ENCODE results near the gene REC8.

Gene REC8

DNA sequence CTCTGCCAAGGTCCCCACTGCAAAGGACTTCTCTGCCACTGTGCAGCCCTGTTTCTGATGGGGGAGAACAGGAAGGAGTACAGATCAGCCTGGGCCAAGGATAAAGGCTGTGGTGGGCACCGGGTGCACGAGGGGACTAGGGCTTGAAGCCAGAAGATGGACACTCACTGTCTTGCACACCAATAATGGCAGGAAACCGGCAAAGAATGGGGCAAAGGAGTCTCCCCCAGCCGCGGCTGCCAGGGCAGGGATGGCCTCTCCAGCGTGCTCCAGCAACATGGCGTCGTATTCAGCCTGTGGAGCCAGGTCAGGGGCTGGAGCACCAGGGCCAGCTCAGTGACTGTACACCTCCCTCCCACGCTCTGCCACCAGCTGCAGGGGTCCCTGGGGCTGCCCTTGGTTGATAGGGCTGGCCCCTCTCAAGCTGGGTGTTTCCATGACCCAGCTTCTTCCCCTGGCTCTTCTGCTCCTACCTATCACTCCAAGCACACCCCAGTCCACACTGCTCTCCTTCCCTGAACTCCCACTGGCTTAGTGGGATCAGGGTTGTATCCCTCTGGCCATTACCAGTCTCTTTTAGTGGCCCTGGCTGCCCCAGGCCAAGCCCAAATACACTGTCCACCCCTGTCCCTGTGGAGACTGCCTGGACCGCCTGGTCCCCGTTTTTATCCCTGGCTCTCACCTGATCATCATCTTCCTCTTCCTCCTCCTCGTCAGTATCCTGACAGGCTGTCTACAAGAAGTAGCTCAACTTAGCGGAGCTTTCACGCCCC lies 10.4 kb downstream of the REC8 start:
- Histone ChIP-seq H3K4me3 (no peak overlapping the region), H3K9me3 (no peaks in the 10 kb centered on the region), H3K36me3 (peaks cover 47 to 99% (median 78%) of the 10 kb centered on the region in 3 donors), H3K27ac (no peak overlapping the region), H3K27me3 (no peaks in the 10 kb centered on the region), H3K4me1 (peaks cover 0 to 4% (median under 1%) of the 10 kb centered on the region in 4 donors)
- intact Hi-C loops (cut with DNase I; ENCODE audit: low total_unique reads) = no loop called here
- no peak for TF ChIP-seq CTCF (IDR thresholded peaks at IDR 0.05)
- no peak for DNase-seq

- no peaks in the 10 kb centered on the region for H3K9me3 ChIP-seq
- no peak overlapping the region for H3K27ac ChIP-seq
- H3K4me3 ChIP-seq = no peak overlapping the region
- DNase-seq = no peak
- no peak for TF ChIP-seq CTCF (IDR thresholded peaks at IDR 0.05)
- no peaks in the 10 kb centered on the region for H3K27me3 ChIP-seq
- intact Hi-C loops (cut with DNase I; ENCODE audit: low total_unique reads) = no loop called here
- H3K36me3 ChIP-seq = peaks cover 47 to 91% (median 78%) of the 10 kb centered on the region in 3 donors
- peaks cover 0 to 11% (median 8%) of the 10 kb centered on the region in 4 donors for H3K4me1 ChIP-seq
These were observed 11.2 kb downstream of the REC8 start for GRCh38 chr14:24183014-24183481.

GRCh38 chr14:24184104-24184970 lies 12.5 kb downstream of the REC8 start:
- TF ChIP-seq CTCF (IDR thresholded peaks at IDR 0.05) = no peak
- intact Hi-C loops (cut with DNase I; ENCODE audit: low total_unique reads) = no loop called here
- Histone ChIP-seq H3K36me3 (peaks cover 47 to 79% (median 71%) of the 10 kb centered on the region in 3 donors), H3K27me3 (no peaks in the 10 kb centered on the region), H3K4me1 (peaks cover 0 to 20% (median 16%) of the 10 kb centered on the region in 4 donors), H3K9me3 (no peaks in the 10 kb centered on the region), H3K4me3 (no peak overlapping the region), H3K27ac (no peak overlapping the region)
- DNase-seq = no peak

GRCh38 chr14:24185026-24185425 lies 13.1 kb downstream of the REC8 start:
- no peak overlapping the region for H3K4me3 ChIP-seq
- no peak for DNase-seq
- peaks cover 47 to 79% (median 65%) of the 10 kb centered on the region in 3 donors for H3K36me3 ChIP-seq
- intact Hi-C loops (cut with DNase I; ENCODE audit: low total_unique reads) = loop anchor here (5.0 kb wide), 1 partner anchor 38 kb away; the partner anchor contains the start of genes PSME2 and RNF31
- peaks cover 0 to 24% (median 17%) of the 10 kb centered on the region in 4 donors for H3K4me1 ChIP-seq
- H3K27me3 ChIP-seq = no peaks in the 10 kb centered on the region
- no peak for TF ChIP-seq CTCF (IDR thresholded peaks at IDR 0.05)
- no peak overlapping the region for H3K27ac ChIP-seq
- no peaks in the 10 kb centered on the region for H3K9me3 ChIP-seq

GRCh38 chr14:24185741-24186140 lies 13.9 kb downstream of the REC8 start:
- peaks cover 47 to 78% (median 63%) of the 10 kb centered on the region in 3 donors for H3K36me3 ChIP-seq
- TF ChIP-seq CTCF (IDR thresholded peaks at IDR 0.05) = no peak
- H3K27me3 ChIP-seq = no peaks in the 10 kb centered on the region
- H3K4me1 ChIP-seq = peaks cover 0 to 24% (median 17%) of the 10 kb centered on the region in 4 donors
- no peak overlapping the region for H3K4me3 ChIP-seq
- no peak for DNase-seq
- H3K27ac ChIP-seq = no peak overlapping the region
- H3K9me3 ChIP-seq = no peaks in the 10 kb centered on the region
- intact Hi-C loops (cut with DNase I; ENCODE audit: low total_unique reads) = loop anchor here (5.0 kb wide), 1 partner anchor 38 kb away; the partner anchor contains the start of genes PSME2 and RNF31

Data from tibial artery (tissue), 4 donors.